Left ventricle myocardium superior (tissue), 1 donor: ENCODE measurements around the gene GKN2. TPM values are rescaled to one million over a fixed set of nuclear protein-coding genes. Genes with fewer than 3 reads are reported as not detected.
"Not testable (repeated sequence)": the region's sequence is repeated elsewhere in the genome, so short reads cannot be mapped to it uniquely, and the experiment has no call there.

Experiments used
- ATAC-seq: fragments of 200-7000 bp; cut with Tn5 transposase; one replicate; pipeline ENCODE4 v1.9.1; 2020; ENCODE audit warnings: mild to moderate bottlenecking, moderate library complexity
- DNase-seq: peaks from one replicate; pipeline ENCODE4 v3.0.0-alpha.2; 2020
- intact Hi-C: fragments of 100-400 bp; cut with micrococcal nuclease; formaldehyde crosslinking; loops from one replicate; pipeline ENCODE4 v1.11.0; 2022
- total RNA-seq: library from RNA; stranded (reverse); fragmentation: NEBNext Ultra II Directional; extraction: Animal tissue kit (Norgen Biotek cat#: 25700); gene quantifications from one replicate; pipeline ENCODE4 v1.2.1, GENCODE V29; 2021
- donor health status: DM: no; HTN: yes; CAD: no; lungs with severe emphysema.

Gene GKN2
- total RNA-seq, 1 donor from 2014 or later, result not detected

GRCh38 chr2:68907232-68907919, 45.3 kb downstream of the GKN2 start:
- ATAC-seq (no peak), DNase-seq (no peak)
- intact Hi-C loops, result no loop called here

GRCh38 chr2:68906716-68907115, 46.0 kb downstream of the GKN2 start:
- DNase-seq, result no peak
- ATAC-seq, result no peak
- intact Hi-C loops, result no loop called here

GRCh38 chr2:68905116-68905515, 47.6 kb downstream of the GKN2 start:
- DNase-seq (no peak), ATAC-seq (no peak)
- intact Hi-C loops, result no loop called here

GRCh38 chr2:68901561-68901960, 51.1 kb downstream of the GKN2 start:
- ATAC-seq, result no peak
- DNase-seq, result no peak
- intact Hi-C loops, result no loop called here

- DNase-seq, result no peak
- ATAC-seq, result no peak
- intact Hi-C loops, result no loop called here
These were observed 51.5 kb downstream of the GKN2 start for GRCh38 chr2:68901199-68901514.

GRCh38 chr2:68900496-68901198, 52.0 kb downstream of the GKN2 start:
- DNase-seq (no peak), ATAC-seq (no peak)
- intact Hi-C loops, result no loop called here

- DNase-seq, ATAC-seq, intact Hi-C loops: not testable (repeated sequence)
These were observed 56.7 kb downstream of the GKN2 start for GRCh38 chr2:68895981-68896380.

Other genes with a start within 250 kb of the GKN2 start
- 5.4 TPM for gene ARHGAP25, start 218.1 kb downstream of the GKN2 start, total RNA-seq
- 0.25 TPM for gene BMP10, start 81.5 kb downstream of the GKN2 start, total RNA-seq
- gene GKN1, start 21.7 kb upstream of the GKN2 start, total RNA-seq, result not detected
- gene ANTXR1, start 60.3 kb upstream of the GKN2 start, total RNA-seq, result 28.9 TPM